ENCODE results near the gene MGMT.

Gene MGMT

DNA sequence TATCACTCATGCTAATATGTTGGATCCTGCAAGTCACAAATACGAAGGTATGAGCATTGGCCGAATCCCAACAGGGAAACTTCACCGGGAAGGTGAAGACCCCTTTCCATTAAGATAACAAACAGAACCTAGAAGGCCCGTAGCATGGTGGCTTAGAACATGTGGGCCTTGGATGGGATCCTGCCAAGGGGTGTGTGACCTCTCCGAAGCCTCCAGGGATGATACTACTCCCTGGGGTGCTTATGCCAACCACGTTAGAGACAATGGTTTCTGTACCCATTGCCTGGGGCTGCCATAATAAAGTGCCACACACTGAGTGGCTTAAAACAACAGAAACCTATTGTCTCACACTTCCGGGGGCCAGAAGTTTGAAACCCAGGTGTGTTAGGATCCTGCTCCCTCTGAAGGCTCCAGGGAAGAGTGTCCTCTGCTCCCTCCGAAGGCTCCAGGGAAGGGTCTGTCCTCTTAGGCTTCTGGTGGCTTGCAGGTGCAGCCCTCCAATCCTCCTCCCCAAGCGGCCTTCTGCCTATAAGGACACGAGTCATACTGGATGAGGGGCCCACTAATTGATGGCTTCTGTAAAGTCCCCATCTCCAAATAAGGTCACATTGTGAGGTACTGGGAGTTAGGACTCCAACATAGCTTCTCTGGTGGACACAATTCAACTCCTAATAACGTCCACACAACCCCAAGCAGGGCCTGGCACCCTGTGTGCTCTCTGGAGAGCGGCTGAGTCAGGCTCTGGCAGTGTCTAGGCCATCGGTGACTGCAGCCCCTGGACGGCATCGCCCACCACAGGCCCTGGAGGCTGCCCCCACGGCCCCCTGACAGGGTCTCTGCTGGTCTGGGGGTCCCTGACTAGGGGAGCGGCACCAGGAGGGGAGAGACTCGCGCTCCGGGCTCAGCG, 992 bp upstream of the MGMT start:
- DNase-seq (ENCODE audit: low read depth) = no peak
- TF ChIP-seq, protein P1, sequence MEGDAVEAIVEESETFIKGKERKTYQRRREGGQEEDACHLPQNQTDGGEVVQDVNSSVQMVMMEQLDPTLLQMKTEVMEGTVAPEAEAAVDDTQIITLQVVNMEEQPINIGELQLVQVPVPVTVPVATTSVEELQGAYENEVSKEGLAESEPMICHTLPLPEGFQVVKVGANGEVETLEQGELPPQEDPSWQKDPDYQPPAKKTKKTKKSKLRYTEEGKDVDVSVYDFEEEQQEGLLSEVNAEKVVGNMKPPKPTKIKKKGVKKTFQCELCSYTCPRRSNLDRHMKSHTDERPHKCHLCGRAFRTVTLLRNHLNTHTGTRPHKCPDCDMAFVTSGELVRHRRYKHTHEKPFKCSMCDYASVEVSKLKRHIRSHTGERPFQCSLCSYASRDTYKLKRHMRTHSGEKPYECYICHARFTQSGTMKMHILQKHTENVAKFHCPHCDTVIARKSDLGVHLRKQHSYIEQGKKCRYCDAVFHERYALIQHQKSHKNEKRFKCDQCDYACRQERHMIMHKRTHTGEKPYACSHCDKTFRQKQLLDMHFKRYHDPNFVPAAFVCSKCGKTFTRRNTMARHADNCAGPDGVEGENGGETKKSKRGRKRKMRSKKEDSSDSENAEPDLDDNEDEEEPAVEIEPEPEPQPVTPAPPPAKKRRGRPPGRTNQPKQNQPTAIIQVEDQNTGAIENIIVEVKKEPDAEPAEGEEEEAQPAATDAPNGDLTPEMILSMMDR (IDR thresholded peaks at IDR 0.05; ENCODE audit: control insufficient read depth, extremely low read depth, insufficient read depth) = no peak

GRCh38 chr10:129467359-129468064, 471 bp downstream of the MGMT start:
- TF ChIP-seq, protein P1 (IDR thresholded peaks at IDR 0.05; ENCODE audit: control insufficient read depth, extremely low read depth, insufficient read depth) = no peak
- DNase-seq (ENCODE audit: low read depth) = no peak
- H3K4me3 ChIP-seq (ENCODE audit: low read depth, low read length) = peak overlapping the region; percentile 75

More for the DNA sequence above, 992 bp upstream of the MGMT start:
- peak overlapping the region; percentile 58 for H3K4me3 ChIP-seq (ENCODE audit: low read depth, low read length)

DNA sequence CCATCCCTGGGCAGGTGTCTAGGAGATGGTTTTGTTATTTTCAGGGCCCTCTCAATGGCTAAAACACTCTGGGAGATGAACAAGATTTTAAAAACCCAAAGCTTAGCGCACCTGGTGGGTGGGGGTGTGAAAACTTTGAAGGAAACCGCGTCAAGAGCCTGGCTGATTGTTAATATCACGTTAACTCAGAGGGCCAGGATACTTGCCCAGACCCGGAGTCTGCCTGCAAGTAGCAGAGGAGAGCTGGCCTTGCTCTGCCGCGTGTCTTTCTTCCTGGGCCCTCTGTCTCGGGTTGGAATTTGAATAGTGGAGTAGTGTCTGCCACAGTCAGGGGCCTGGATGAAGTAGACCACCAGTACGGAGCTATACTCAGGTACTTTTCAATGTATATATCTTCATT, 1.1 kb downstream of the MGMT start:
- DNase-seq (ENCODE audit: low read depth) = no peak
- H3K4me3 ChIP-seq (ENCODE audit: low read depth, low read length) = no peak overlapping the region
- TF ChIP-seq, protein P1 (IDR thresholded peaks at IDR 0.05; ENCODE audit: control insufficient read depth, extremely low read depth, insufficient read depth) = no peak

- TF ChIP-seq, protein P1 (IDR thresholded peaks at IDR 0.05; ENCODE audit: control insufficient read depth, extremely low read depth, insufficient read depth) = no peak
- DNase-seq (ENCODE audit: low read depth) = no peak
- H3K4me3 ChIP-seq (ENCODE audit: low read depth, low read length) = no peak overlapping the region
Observed at GRCh38 chr10:129470103-129470851, 3.2 kb downstream of the MGMT start.

DNA sequence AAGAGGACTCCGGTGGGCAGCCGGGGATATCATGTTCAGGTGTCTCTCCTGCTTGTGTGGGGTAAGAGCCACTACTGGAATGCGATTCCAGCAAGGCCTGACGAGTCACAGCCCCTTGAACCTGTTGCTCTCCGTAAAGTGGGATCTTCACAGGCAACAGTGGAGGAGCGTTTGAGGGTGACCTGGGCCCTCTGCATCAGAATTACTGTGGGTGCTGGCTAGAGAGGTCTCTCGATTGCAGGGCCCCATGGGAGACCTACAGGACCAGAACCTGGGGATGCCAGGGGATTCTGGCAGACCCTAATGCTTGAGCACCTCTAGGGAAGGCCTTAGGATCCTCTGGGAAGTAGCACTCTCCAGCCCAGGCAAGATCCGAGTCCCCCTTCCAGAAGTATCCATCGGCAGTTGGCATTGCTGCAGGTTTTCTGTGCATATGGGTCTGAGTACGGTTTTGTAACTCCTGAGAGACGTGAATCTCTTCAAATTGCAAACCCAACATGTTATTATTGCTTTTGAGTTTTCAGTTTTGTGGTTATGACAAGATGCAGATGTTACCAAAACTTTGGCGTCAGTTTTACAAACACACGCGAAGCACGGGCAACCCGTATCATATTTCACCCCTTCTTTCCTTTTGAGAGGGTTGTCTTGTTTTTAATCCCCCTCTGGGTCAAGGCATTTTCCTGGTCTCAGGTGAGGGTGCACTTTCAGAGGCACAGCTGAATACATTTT, 4.6 kb downstream of the MGMT start:
- H3K4me3 ChIP-seq (ENCODE audit: low read depth, low read length) = no peak overlapping the region
- no peak for DNase-seq (ENCODE audit: low read depth)
- TF ChIP-seq, protein P1 (IDR thresholded peaks at IDR 0.05; ENCODE audit: control insufficient read depth, extremely low read depth, insufficient read depth) = no peak
